Ascending aorta (tissue), 2 donors: Measurements from ENCODE around the gene ACTA1. TPM values are rescaled to one million over a fixed set of nuclear protein-coding genes. Genes with fewer than 3 reads are reported as not detected.

ENCODE experiments used
- DNase-seq, 2 donors: peaks; one replicate each; pipeline ENCODE4 v3.0.0-alpha.2; 2019; ENCODE audit warnings: low spot score in 2 of 2
- H3K27ac ChIP-seq, 2 donors: fragments of 200-600 bp; sonication (generic); one replicate each; pipeline ENCODE4 v1.5.1; 2016 to 2017; ENCODE audit warnings: mild to moderate bottlenecking in 1 of 2
- H3K27me3 ChIP-seq: fragments of 200-600 bp; sonication (generic); one replicate; pipeline ENCODE4 v1.5.1; 2017
- H3K36me3 ChIP-seq, 2 donors: fragments of 200-600 bp; sonication (generic); one replicate each; pipeline ENCODE4 v1.5.1; 2016
- H3K4me1 ChIP-seq, 2 donors: fragments of 200-600 bp; sonication (generic); one replicate each; pipeline ENCODE4 v1.5.1; 2016 to 2017; ENCODE audit warnings: mild to moderate bottlenecking in 1 of 2
- H3K4me3 ChIP-seq, 2 donors: fragments of 200-600 bp; sonication (generic); one replicate each; pipeline ENCODE4 v1.5.1; 2016 to 2017; ENCODE audit warnings: mild to moderate bottlenecking in 1 of 2
- H3K9me3 ChIP-seq, 2 donors: fragments of 200-600 bp; sonication (generic); one replicate each; pipeline ENCODE4 v1.5.1; 2016
- CTCF ChIP-seq, 3 experiments: fragments of 200-600 bp in 2 of 3; fragments of 450-650 bp in 1 of 3; sonication (generic) in 2 of 3; IDR thresholded peaks; one replicate each; pipeline ENCODE4 v1.5.1; 2016 to 2019; ENCODE audit warnings: antibody characterized with exemption in 3 of 3, mild to moderate bottlenecking in 1 of 3, moderate library complexity in 1 of 3
- intact Hi-C: fragments of 100-400 bp; cut with DNase I; formaldehyde crosslinking; loops from one replicate; pipeline ENCODE4 v1.15.1; 2023
- total RNA-seq: library from RNA; depleted of rRNA; stranded (reverse); fragments of >200 nt; gene quantifications from one replicate; pipeline ENCODE4 v1.1.0, GENCODE V29; 2016

ACTA1 gene
- total RNA-seq, 1 donor from 2014 or later, result not detected

GRCh38 chr1:229433364-229434004 is 410 bp downstream of the ACTA1 start:
- no peak for TF ChIP-seq CTCF (IDR thresholded peaks at IDR 0.05)
- Histone ChIP-seq H3K27me3 (peaks cover 22% of the 10 kb centered on the region), H3K36me3 (no peaks in the 10 kb centered on the region), H3K27ac (no peak overlapping the region), H3K9me3 (no peaks in the 10 kb centered on the region), H3K4me1 (peaks cover 5 to 21% of the 10 kb centered on the region in 2 donors), H3K4me3 (peak overlapping the region in 1 of 2 donors; percentile 43)
- intact Hi-C loops, result no loop called here
- no peak for DNase-seq

GRCh38 chr1:229432905-229433304 is 989 bp downstream of the ACTA1 start:
- Histone ChIP-seq H3K4me3 (peak overlapping the region in 1 of 2 donors; percentile 43), H3K27ac (no peak overlapping the region), H3K27me3 (peaks cover 22% of the 10 kb centered on the region), H3K9me3 (no peaks in the 10 kb centered on the region), H3K36me3 (no peaks in the 10 kb centered on the region), H3K4me1 (peaks cover 5 to 21% of the 10 kb centered on the region in 2 donors)
- TF ChIP-seq CTCF (IDR thresholded peaks at IDR 0.05), result no peak
- intact Hi-C loops, result no loop called here
- no peak for DNase-seq

GRCh38 chr1:229432116-229432461 is 1.8 kb downstream of the ACTA1 start:
- TF ChIP-seq CTCF (IDR thresholded peaks at IDR 0.05), result no peak
- Histone ChIP-seq H3K36me3 (no peaks in the 10 kb centered on the region), H3K4me1 (peaks cover 5 to 21% of the 10 kb centered on the region in 2 donors), H3K9me3 (no peaks in the 10 kb centered on the region), H3K27ac (no peak overlapping the region), H3K27me3 (peaks cover 22% of the 10 kb centered on the region), H3K4me3 (peak overlapping the region; percentile 28 to 43)
- intact Hi-C loops, result no loop called here
- no peak for DNase-seq

- no peak for DNase-seq
- Histone ChIP-seq H3K27ac (no peak overlapping the region), H3K27me3 (peaks cover 22% of the 10 kb centered on the region), H3K4me1 (peaks cover 5 to 21% of the 10 kb centered on the region in 2 donors), H3K9me3 (no peaks in the 10 kb centered on the region), H3K36me3 (no peaks in the 10 kb centered on the region), H3K4me3 (peak overlapping the region; percentile 28 to 43)
- TF ChIP-seq CTCF (IDR thresholded peaks at IDR 0.05), result no peak
- intact Hi-C loops, result no loop called here
These were observed 2.4 kb downstream of the ACTA1 start for GRCh38 chr1:229431284-229432115.

- Histone ChIP-seq H3K4me1 (peaks cover 5 to 21% of the 10 kb centered on the region in 2 donors), H3K36me3 (no peaks in the 10 kb centered on the region), H3K27ac (no peak overlapping the region), H3K4me3 (peak overlapping the region in 1 of 2 donors; percentile 28), H3K9me3 (no peaks in the 10 kb centered on the region), H3K27me3 (peaks cover 22% of the 10 kb centered on the region)
- DNase-seq, result no peak
- TF ChIP-seq CTCF (IDR thresholded peaks at IDR 0.05), result no peak
- intact Hi-C loops, result no loop called here
These were observed 3.1 kb downstream of the ACTA1 start for GRCh38 chr1:229430761-229431283.
